GM23338 (cell line): ENCODE results near the gene OTUD1. TPM values are rescaled to one million over a fixed set of nuclear protein-coding genes. Genes with fewer than 3 reads are reported as not detected.

Experiments
- ATAC-seq: fragments of 200-7000 bp; cut with Tn5 transposase; 3 replicates; pipeline ENCODE4 v1.9.1; 2020
- DNase-seq: peaks from one replicate; pipeline ENCODE4 v3.0.0-alpha.2; 2015; ENCODE audit warnings: low spot score
- H2AFZ ChIP-seq: fragments of 200-600 bp; sonication (generic); 2 replicates; pipeline ENCODE4 v1.8.0; 2016; ENCODE audit warnings: antibody characterized with exemption, mild to moderate bottlenecking, moderate library complexity
- H3F3A ChIP-seq: fragments of 200-600 bp; sonication (generic); replicated peaks from 2 replicates; pipeline ENCODE4 v1.8.0; 2017; ENCODE audit warnings: antibody characterized with exemption, mixed run types, low read depth
- H3K27ac ChIP-seq: fragments of 200-600 bp; sonication (generic); 2 replicates; pipeline ENCODE4 v1.6.1; 2016; ENCODE audit warnings: low read depth
- H3K27me3 ChIP-seq: fragments of 200-600 bp; sonication (generic); 2 replicates; pipeline ENCODE4 v1.8.0; 2016; ENCODE audit warnings: mild to moderate bottlenecking, mixed run types, moderate library complexity; ENCODE audit not compliant: insufficient read depth
- H3K36me3 ChIP-seq: fragments of 200-600 bp; sonication (generic); 2 replicates; pipeline ENCODE4 v1.8.0; 2016; ENCODE audit warnings: mild to moderate bottlenecking; ENCODE audit not compliant: insufficient read depth
- H3K4me1 ChIP-seq: fragments of 200-600 bp; sonication (generic); 2 replicates; pipeline ENCODE4 v1.8.0; 2016; ENCODE audit warnings: mild to moderate bottlenecking, moderate library complexity; ENCODE audit not compliant: insufficient read depth
- H3K4me2 ChIP-seq: fragments of 200-600 bp; sonication (generic); 2 replicates; pipeline ENCODE4 v1.7.1; 2017; ENCODE audit warnings: mixed run types
- H3K4me3 ChIP-seq: fragments of 200-600 bp; sonication (generic); 2 replicates; pipeline ENCODE4 v1.6.1; 2016; ENCODE audit warnings: mixed run types
- H3K79me2 ChIP-seq: fragments of 200-600 bp; sonication (generic); replicated peaks from 2 replicates; pipeline ENCODE4 v1.8.0; 2017; ENCODE audit warnings: mild to moderate bottlenecking; ENCODE audit not compliant: insufficient read depth
- H3K9me2 ChIP-seq: fragments of 200-600 bp; sonication (generic); 2 replicates; pipeline ENCODE4 v1.8.0; 2017; ENCODE audit not compliant: insufficient read depth
- H4K20me1 ChIP-seq: fragments of 200-600 bp; sonication (generic); replicated peaks from 2 replicates; pipeline ENCODE4 v1.8.0; 2017; ENCODE audit warnings: mild to moderate bottlenecking; ENCODE audit not compliant: insufficient read depth
- H3K27ac Mint-ChIP-seq: 2 replicates; pipeline ENCODE4 v1.8.0; 2020; ENCODE audit warnings: inconsistent platforms, mild to moderate bottlenecking, moderate library complexity, mixed read lengths
- H3K27me3 Mint-ChIP-seq: 3 replicates; pipeline ENCODE4 v1.8.0; 2022; ENCODE audit warnings: low read depth, mild to moderate bottlenecking, moderate library complexity, mixed read lengths, inconsistent platforms; ENCODE audit not compliant: insufficient read depth, poor library complexity
- H3K36me3 Mint-ChIP-seq: 3 replicates; pipeline ENCODE4 v1.8.0; 2021; ENCODE audit warnings: low read depth, mild to moderate bottlenecking, inconsistent platforms, moderate library complexity, mixed read lengths
- H3K4me1 Mint-ChIP-seq: 3 replicates; pipeline ENCODE4 v1.8.0; 2020; ENCODE audit warnings: mild to moderate bottlenecking, inconsistent platforms, mixed read lengths
- H3K4me3 Mint-ChIP-seq: 3 replicates; pipeline ENCODE4 v1.8.0; 2021; ENCODE audit warnings: moderate library complexity, mild to moderate bottlenecking, inconsistent platforms, mixed read lengths
- H3K9me3 Mint-ChIP-seq: 3 replicates; pipeline ENCODE4 v1.8.0; 2020; ENCODE audit warnings: moderate library complexity, mild to moderate bottlenecking, inconsistent platforms, mixed read lengths
- CREB1 ChIP-seq: fragments of 250-450 bp; sonication (Bioruptor Pico); IDR thresholded peaks from 2 replicates; pipeline ENCODE4 v1.5.0; 2020; ENCODE audit warnings: low read depth, mild to moderate bottlenecking, moderate library complexity
- NANOG ChIP-seq: IDR thresholded peaks from 2 replicates; pipeline ENCODE4 v1.6.1; 2016; ENCODE audit warnings: antibody characterized with exemption, borderline replicate concordance
- POLR2AphosphoS5 ChIP-seq: IDR thresholded peaks from 2 replicates; pipeline ENCODE4 v1.6.1; 2016; ENCODE audit warnings: antibody characterized with exemption, low read depth
- REST ChIP-seq: IDR thresholded peaks from one replicate; pipeline ENCODE4 v1.6.1; 2018; ENCODE audit warnings: antibody characterized with exemption; ENCODE audit not compliant: unreplicated experiment
- STAT1 ChIP-seq: IDR thresholded peaks from one replicate; pipeline ENCODE4 v1.6.1; 2016; ENCODE audit warnings: antibody characterized with exemption; ENCODE audit not compliant: unreplicated experiment
- ZNF114 ChIP-seq: fragments of 250-450 bp; sonication (Bioruptor Pico); IDR thresholded peaks from 2 replicates; pipeline ENCODE4 v1.5.0; 2020; ENCODE audit warnings: mild to moderate bottlenecking, moderate library complexity
- ZNF462 ChIP-seq: fragments of 250-450 bp; sonication (Bioruptor Pico); IDR thresholded peaks from 2 replicates; pipeline ENCODE4 v1.5.0; 2020; ENCODE audit warnings: mild to moderate bottlenecking, moderate library complexity
- polyA plus RNA-seq: library from polyadenylated mRNA; unstranded; fragments of >200 nt; fragmentation: Nextera tagmentation; extraction: Ambion mirVana; gene quantifications from 2 replicates; pipeline ENCODE4 v1.2.1, GENCODE V29; 2016
- total RNA-seq: library from RNA; depleted of rRNA; stranded (reverse); fragments of >200 nt; shearing (Covaris generic); gene quantifications from 2 replicates; pipeline ENCODE4 v1.2.3, GENCODE V29; 2014

OTUD1 gene
- total and polyA plus RNA-seq, 2 experiments from 2014 or later, result 2.5 to 8.3 TPM

DNA sequence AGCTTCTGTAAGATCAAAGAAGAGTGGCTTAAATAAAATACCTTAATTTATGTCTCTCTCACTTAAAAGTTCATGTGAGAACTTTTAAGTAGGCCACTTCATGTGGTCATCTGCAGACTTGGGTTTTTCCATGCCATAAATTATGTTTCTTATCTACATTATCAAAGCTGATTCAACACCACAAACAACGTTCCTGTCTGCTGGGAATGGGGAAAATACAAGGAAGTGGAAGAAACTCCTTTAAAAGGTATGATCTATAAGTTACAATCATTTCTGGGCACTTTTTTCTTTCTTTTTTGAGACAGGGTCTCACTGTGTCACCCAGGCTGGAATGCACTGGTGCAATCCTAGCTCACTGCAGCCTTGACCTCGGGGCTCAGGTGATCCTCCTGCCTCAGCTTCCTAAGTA lies 16.9 kb upstream of the OTUD1 start:
- Histone ChIP-seq H3K4me1 (peaks cover 19% of the 10 kb centered on the region), H3K27ac (no peak overlapping the region), H3K4me2 (no peak overlapping the region), H3K79me2 (no peaks in the 10 kb centered on the region), H3K4me3 (no peak overlapping the region), H2AFZ (no peak overlapping the region), H3K27me3 (no peaks in the 10 kb centered on the region), H3F3A (no peaks in the 10 kb centered on the region), H4K20me1 (no peaks in the 10 kb centered on the region), H3K36me3 (no peaks in the 10 kb centered on the region), H3K9me2 (no peaks in the 10 kb centered on the region)
- TF ChIP-seq REST (no peak), STAT1 (no peak)
- DNase-seq, result no peak
- Mint-ChIP-seq H3K36me3 (no peaks in the 10 kb centered on the region; the same call in 2 of the 3 replicates), H3K4me3 (no peak overlapping the region), H3K9me3 (no peaks in the 10 kb centered on the region), H3K27me3 (peaks cover 8% of the 10 kb centered on the region), H3K4me1 (peaks cover 24% of the 10 kb centered on the region), H3K27ac (no peak overlapping the region)
- ATAC-seq, result no peak

GRCh38 chr10:23432166-23432565 lies 6.7 kb upstream of the OTUD1 start:
- 0 out of 2 replicates have a peak, but pooled peaks cover 5% of the 10 kb centered on the region for H3K4me1 ChIP-seq
- H2AFZ ChIP-seq, result no peak overlapping the region
- no peak overlapping the region for H3K4me3 ChIP-seq
- H3K36me3 ChIP-seq, result no peaks in the 10 kb centered on the region
- DNase-seq, result no peak
- H3K27ac ChIP-seq, result no peak overlapping the region
- no peaks in the 10 kb centered on the region for H3F3A ChIP-seq
- H3K27me3 ChIP-seq, result no peaks in the 10 kb centered on the region
- Mint-ChIP-seq H3K27ac (no peak overlapping the region), H3K4me3 (no peak overlapping the region), H3K36me3 (no peaks in the 10 kb centered on the region), H3K4me1 (no peaks in the 10 kb centered on the region; the same call in 2 of the 3 replicates), H3K9me3 (no peaks in the 10 kb centered on the region), H3K27me3 (peaks cover 4% of the 10 kb centered on the region)
- no peak for ATAC-seq
- no peaks in the 10 kb centered on the region for H3K79me2 ChIP-seq
- no peaks in the 10 kb centered on the region for H3K9me2 ChIP-seq
- H4K20me1 ChIP-seq, result no peaks in the 10 kb centered on the region
- no peak overlapping the region for H3K4me2 ChIP-seq
- TF ChIP-seq ZNF462 (CRISPR knock-in tag) (no peak), NANOG (no peak), POLR2AphosphoS5 (no peak), REST (no peak), ZNF114 (CRISPR knock-in tag) (no peak), CREB1 (CRISPR knock-in tag) (no peak), STAT1 (no peak)
